Activated CD4-positive, CD25-positive, alpha-beta regulatory T cell treated with anti-CD3 and anti-CD28 coated beads, Interleukin-2, amount 50 U/mL, for 24 hours (primary cell): ENCODE data around the gene THOC6.

Source experiments
- ATAC-seq, 2 donors: fragments of 150-1000 bp; cut with Tn5 transposase; one replicate each; pipeline ENCODE4 v1.10.0; 2021; ENCODE audit warnings: mild to moderate bottlenecking in 1 of 2, moderate library complexity in 1 of 2

Gene THOC6

GRCh38 chr16:3017794-3018506, 5.9 kb upstream of the THOC6 start, which contains the start of gene CLDN6:
Gene CLDN6, minus strand, starts transcription at chr16:3018183. Its CDS starts 2,162 bp downstream, at chr16:3016021.
- ATAC-seq: no peak

GRCh38 chr16:3019594-3020246, 4.1 kb upstream of the THOC6 start:
- ATAC-seq: no peak

GRCh38 chr16:3020247-3020603, 3.6 kb upstream of the THOC6 start, which contains the start of gene TNFRSF12A:
Gene TNFRSF12A, plus strand, starts transcription at chr16:3020368. Its CDS starts 30 bp downstream, at chr16:3020398.
- ATAC-seq: peak; percentile 3 to 6

GRCh38 chr16:3020604-3021448, 3.0 kb upstream of the THOC6 start:
- no peak for ATAC-seq

GRCh38 chr16:3021449-3022207, 2.2 kb upstream of the THOC6 start:
- ATAC-seq: peak; percentile 30 to 40

- ATAC-seq: peak; percentile 41 to 49
Observed at GRCh38 chr16:3022208-3022683, 1.6 kb upstream of the THOC6 start.

- no peak for ATAC-seq
Observed at GRCh38 chr16:3022684-3023414, 986 bp upstream of the THOC6 start.

GRCh38 chr16:3023415-3023668, 493 bp upstream of the THOC6 start:
- no peak for ATAC-seq

- no peak for ATAC-seq
Observed at GRCh38 chr16:3025032-3026002, 1.5 kb downstream of the THOC6 start.

- no peak for ATAC-seq
Observed at GRCh38 chr16:3026003-3026378, 2.2 kb downstream of the THOC6 start.

GRCh38 chr16:3026609-3027488, 3.0 kb downstream of the THOC6 start:
- no peak for ATAC-seq

GRCh38 chr16:3027489-3027795, 3.6 kb downstream of the THOC6 start:
- ATAC-seq: no peak

GRCh38 chr16:3027983-3028715, 4.3 kb downstream of the THOC6 start:
- peak; percentile 32 to 33 for ATAC-seq

GRCh38 chr16:3028716-3029319, 5.0 kb downstream of the THOC6 start:
- ATAC-seq: no peak

GRCh38 chr16:3029491-3030221, 5.8 kb downstream of the THOC6 start:
- peak; percentile 40 to 45 for ATAC-seq

- no peak for ATAC-seq
Observed at GRCh38 chr16:3030222-3031212, 6.7 kb downstream of the THOC6 start.

- ATAC-seq: no peak
Observed at GRCh38 chr16:3032624-3033023, 8.8 kb downstream of the THOC6 start.
